SU-DHL-6 (cell line): ENCODE measurements around the gene APCDD1.

ENCODE experiments used
- H2AFZ ChIP-seq: fragments of 200-600 bp; sonication (generic); 2 replicates; pipeline ENCODE4 v1.6.1; 2014; ENCODE audit warnings: low read depth, mild to moderate bottlenecking, moderate library complexity, mixed read lengths, antibody characterized with exemption, low read length; ENCODE audit not compliant: severe bottlenecking
- H3F3A ChIP-seq: fragments of 200-600 bp; shearing (Covaris generic); 2 replicates; pipeline ENCODE4 v1.6.0; 2016; ENCODE audit warnings: antibody characterized with exemption, mild to moderate bottlenecking; ENCODE audit not compliant: insufficient read depth
- H3K27ac ChIP-seq: fragments of 200-600 bp; sonication (generic); 2 replicates; pipeline ENCODE4 v1.5.1; 2016; ENCODE audit warnings: low read depth, mild to moderate bottlenecking, low read length, moderate library complexity, mixed read lengths
- H3K27me3 ChIP-seq: fragments of 200-600 bp; sonication (generic), shearing (Covaris generic); 2 replicates; pipeline ENCODE4 v1.6.0; 2014; ENCODE audit warnings: mild to moderate bottlenecking, low read length
- H3K36me3 ChIP-seq: fragments of 200-600 bp; sonication (generic); 2 replicates; pipeline ENCODE4 v1.6.1; 2014; ENCODE audit warnings: mild to moderate bottlenecking, low read length, mixed read lengths
- H3K4me2 ChIP-seq: fragments of 300-600, 200-600 bp; shearing (Covaris generic), sonication (generic); 2 replicates; pipeline ENCODE4 v1.6.0; 2014; ENCODE audit warnings: low read length, low read depth, mild to moderate bottlenecking; ENCODE audit not compliant: poor library complexity, severe bottlenecking
- H3K4me3 ChIP-seq: fragments of 200-600 bp; sonication (generic); 2 replicates; pipeline ENCODE4 v1.5.1; 2014; ENCODE audit warnings: antibody characterized with exemption, low read length, mild to moderate bottlenecking, mixed read lengths; ENCODE audit not compliant: insufficient read depth, poor library complexity, severe bottlenecking
- H3K79me2 ChIP-seq: fragments of 200-600 bp; sonication (generic); 2 replicates; pipeline ENCODE4 v1.6.1; 2014; ENCODE audit warnings: mild to moderate bottlenecking, low read length, moderate library complexity; ENCODE audit not compliant: insufficient read depth
- H3K9ac ChIP-seq: fragments of 200-600 bp; sonication (generic); 2 replicates; pipeline ENCODE4 v1.7.0; 2014; ENCODE audit warnings: mild to moderate bottlenecking, low read length
- H3K9me2 ChIP-seq: fragments of 200-600 bp; sonication (generic); replicated peaks from 2 replicates; pipeline ENCODE4 v1.6.1; 2014; ENCODE audit warnings: low read length; ENCODE audit not compliant: insufficient read depth
- H3K9me3 ChIP-seq: fragments of 200-600 bp; sonication (generic); 2 replicates; pipeline ENCODE4 v1.6.1; 2014; ENCODE audit warnings: low read length, mixed read lengths; ENCODE audit not compliant: insufficient read depth
- H4K20me1 ChIP-seq: fragments of 200-600 bp; sonication (generic); 2 replicates; pipeline ENCODE4 v1.6.1; 2014; ENCODE audit warnings: low read depth, mild to moderate bottlenecking, antibody characterized with exemption, low read length, moderate library complexity, mixed read lengths
- CTCF ChIP-seq: fragments of 200-600 bp; sonication (generic); IDR thresholded peaks from one replicate; pipeline ENCODE4 v1.5.1; 2017; ENCODE audit warnings: antibody characterized with exemption, mild to moderate bottlenecking, low read length, moderate library complexity; ENCODE audit not compliant: insufficient read depth, poor library complexity, severe bottlenecking
- EZH2phosphoT487 ChIP-seq: fragments of 200-600 bp; sonication (generic), shearing (Covaris generic); conservative IDR thresholded peaks from 2 replicates; pipeline ENCODE4 v1.6.1; 2018; ENCODE audit warnings: mild to moderate bottlenecking, antibody characterized with exemption, low read length, moderate library complexity, mixed read lengths

Gene APCDD1

DNA sequence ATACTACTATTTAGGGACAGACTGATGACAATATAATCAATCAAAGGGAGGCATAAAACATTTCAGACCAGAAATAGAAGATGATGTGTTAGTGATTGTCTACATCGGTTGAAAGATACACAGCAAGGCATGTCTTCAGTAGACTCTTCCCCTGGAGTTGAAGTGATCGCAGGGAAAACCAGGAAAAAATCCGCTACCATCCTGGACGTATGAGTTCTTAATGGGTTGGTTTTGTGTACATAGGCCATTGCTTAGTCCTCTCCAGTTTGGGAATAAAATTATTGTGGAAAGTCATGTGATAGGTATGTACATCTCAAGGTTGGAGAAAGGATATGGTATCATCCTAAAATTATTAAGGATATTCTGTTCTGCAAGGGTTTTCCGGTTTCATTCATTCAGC lies 4.3 kb downstream of the APCDD1 start:
- Histone ChIP-seq H3K9me2 (no peaks in the 10 kb centered on the region), H2AFZ (no peak overlapping the region), H3K9me3 (no peaks in the 10 kb centered on the region), H4K20me1 (no peaks in the 10 kb centered on the region), H3K27ac (no peak overlapping the region), H3K9ac (no peak overlapping the region), H3K4me3 (no peak overlapping the region), H3K4me2 (no peak overlapping the region), H3K27me3 (no peaks in the 10 kb centered on the region), H3K36me3 (no peaks in the 10 kb centered on the region), H3K79me2 (no peaks in the 10 kb centered on the region), H3F3A (no peaks in the 10 kb centered on the region)
- TF ChIP-seq EZH2phosphoT487 = no peak
- TF ChIP-seq CTCF = no peak

- H3K27me3 ChIP-seq = no peaks in the 10 kb centered on the region
- no peaks in the 10 kb centered on the region for H3K36me3 ChIP-seq
- no peak overlapping the region for H3K27ac ChIP-seq
- no peaks in the 10 kb centered on the region for H3F3A ChIP-seq
- H3K4me2 ChIP-seq = no peak overlapping the region
- TF ChIP-seq EZH2phosphoT487 (no peak), CTCF (no peak)
- H3K9me2 ChIP-seq = no peaks in the 10 kb centered on the region
- H2AFZ ChIP-seq = no peak overlapping the region
- no peaks in the 10 kb centered on the region for H3K79me2 ChIP-seq
- no peak overlapping the region for H3K9ac ChIP-seq
- H3K9me3 ChIP-seq = no peaks in the 10 kb centered on the region
- no peak overlapping the region for H3K4me3 ChIP-seq
- no peaks in the 10 kb centered on the region for H4K20me1 ChIP-seq
Measured at GRCh38 chr18:10459587-10459986, 5.2 kb downstream of the APCDD1 start.

DNA sequence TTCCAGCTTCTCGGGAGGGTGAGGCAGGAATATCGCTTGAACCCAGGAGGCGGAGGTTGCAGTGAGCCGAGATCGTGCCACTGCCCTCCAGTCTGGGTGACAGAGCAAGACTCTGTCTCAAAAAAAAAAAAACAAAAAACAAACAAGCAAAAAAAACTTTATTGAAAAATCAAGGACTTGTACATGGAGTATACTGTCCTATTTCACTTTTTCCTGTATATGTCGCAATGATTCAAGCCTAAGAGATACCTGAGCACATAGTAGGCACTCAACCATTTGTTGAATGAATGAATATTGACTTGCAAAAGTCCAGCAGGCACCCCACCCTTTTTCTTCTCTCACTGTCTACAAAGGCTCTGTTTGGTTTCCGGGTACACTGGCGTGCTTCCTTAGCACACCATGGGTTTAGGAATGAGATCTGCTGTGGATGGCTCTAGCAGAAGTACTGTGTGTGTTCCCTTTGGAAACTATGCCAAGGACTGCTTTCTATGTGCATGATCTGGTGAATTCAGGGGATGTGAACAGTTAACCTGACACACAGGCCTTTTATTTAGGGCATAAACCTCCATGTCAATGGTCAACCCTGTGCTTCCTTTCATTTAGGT lies 6.1 kb downstream of the APCDD1 start:
- H3K4me2 ChIP-seq = no peak overlapping the region
- no peak overlapping the region for H3K9ac ChIP-seq
- H2AFZ ChIP-seq = no peak overlapping the region
- no peaks in the 10 kb centered on the region for H3F3A ChIP-seq
- H3K79me2 ChIP-seq = no peaks in the 10 kb centered on the region
- no peaks in the 10 kb centered on the region for H3K9me2 ChIP-seq
- H3K27me3 ChIP-seq = no peaks in the 10 kb centered on the region
- no peak for TF ChIP-seq EZH2phosphoT487
- no peak for TF ChIP-seq CTCF
- no peaks in the 10 kb centered on the region for H3K36me3 ChIP-seq
- H3K9me3 ChIP-seq = no peaks in the 10 kb centered on the region
- no peak overlapping the region for H3K4me3 ChIP-seq
- H3K27ac ChIP-seq = no peak overlapping the region
- H4K20me1 ChIP-seq = no peaks in the 10 kb centered on the region
